GM21360 (cell line): ENCODE data around the gene FRRS1L.

Experiments
- ATAC-seq: cut with Tn5 transposase; IDR thresholded peaks from one replicate; pipeline ENCODE4 v1.9.1; 2021; ENCODE audit warnings: mild to moderate bottlenecking, moderate library complexity; ENCODE audit not compliant: unreplicated experiment

The FRRS1L gene, protein sequence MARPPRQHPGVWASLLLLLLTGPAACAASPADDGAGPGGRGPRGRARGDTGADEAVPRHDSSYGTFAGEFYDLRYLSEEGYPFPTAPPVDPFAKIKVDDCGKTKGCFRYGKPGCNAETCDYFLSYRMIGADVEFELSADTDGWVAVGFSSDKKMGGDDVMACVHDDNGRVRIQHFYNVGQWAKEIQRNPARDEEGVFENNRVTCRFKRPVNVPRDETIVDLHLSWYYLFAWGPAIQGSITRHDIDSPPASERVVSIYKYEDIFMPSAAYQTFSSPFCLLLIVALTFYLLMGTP

DNA sequence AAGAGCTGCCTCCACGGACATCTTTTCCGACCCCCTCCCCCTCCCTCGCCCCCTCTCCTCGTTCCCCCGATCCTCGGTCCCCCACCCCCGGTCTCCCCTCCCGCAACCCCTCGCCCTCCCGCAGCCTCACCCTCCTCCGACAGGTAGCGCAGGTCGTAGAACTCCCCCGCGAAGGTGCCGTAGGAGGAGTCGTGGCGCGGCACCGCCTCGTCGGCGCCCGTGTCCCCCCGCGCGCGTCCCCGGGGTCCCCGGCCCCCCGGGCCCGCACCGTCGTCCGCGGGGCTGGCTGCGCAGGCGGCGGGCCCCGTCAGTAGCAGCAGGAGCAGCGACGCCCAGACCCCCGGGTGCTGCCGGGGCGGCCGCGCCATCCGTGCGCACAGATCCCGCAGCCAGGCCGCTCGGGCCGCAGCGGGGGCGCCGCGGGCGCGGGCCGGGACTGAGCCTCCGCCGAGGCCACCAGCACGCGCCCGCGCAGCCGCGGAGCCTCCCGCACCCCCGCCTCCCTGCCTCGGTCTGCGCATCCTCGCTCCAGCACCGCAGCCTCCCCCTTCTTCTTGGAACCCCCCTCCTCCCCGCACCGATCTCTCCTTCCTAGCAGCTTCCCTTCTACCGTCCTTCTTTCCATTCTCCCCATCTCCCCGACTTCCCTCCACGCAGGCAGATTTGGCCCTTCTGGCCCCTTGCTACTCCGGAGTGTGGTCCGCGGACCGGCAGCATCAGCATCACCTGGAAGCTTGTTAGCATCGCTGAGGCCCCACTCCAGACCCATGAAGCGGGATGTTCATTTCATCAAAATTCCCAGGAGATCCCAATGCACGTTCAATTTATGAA is at the start of gene FRRS1L:
FRRS1L (minus strand) TSS at position 479 of the 831 bp plus-strand sequence; CDS start at position 368, 111 bp downstream.
- ATAC-seq = no peak

GRCh38 chr9:109214414-109214813 is 47.4 kb upstream of the FRRS1L start:
- no peak for ATAC-seq

- no peak for ATAC-seq
These were observed 46.5 kb upstream of the FRRS1L start for GRCh38 chr9:109213285-109214121.

DNA sequence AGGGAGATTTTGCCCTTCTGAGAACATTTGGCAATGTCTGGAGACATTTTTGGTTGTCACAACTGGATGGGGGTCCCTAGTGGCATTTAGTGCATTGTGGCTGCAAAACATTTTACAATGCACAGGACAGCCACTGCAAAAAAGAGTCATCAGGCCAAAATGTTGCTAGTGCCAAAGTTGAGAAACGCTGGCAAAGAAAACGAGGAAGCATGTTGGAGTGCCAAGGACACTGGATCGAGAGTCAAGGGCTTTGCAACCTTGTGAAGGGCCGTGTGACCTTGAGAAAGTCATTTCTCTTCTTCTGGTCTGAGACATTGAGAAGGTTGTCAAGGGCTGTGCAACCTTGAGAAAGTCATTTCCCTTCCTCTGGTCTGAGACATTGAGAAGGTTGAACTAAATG is 45.7 kb upstream of the FRRS1L start:
- no peak for ATAC-seq

- no peak for ATAC-seq
These were observed 39.6 kb upstream of the FRRS1L start for GRCh38 chr9:109206670-109207069.

DNA sequence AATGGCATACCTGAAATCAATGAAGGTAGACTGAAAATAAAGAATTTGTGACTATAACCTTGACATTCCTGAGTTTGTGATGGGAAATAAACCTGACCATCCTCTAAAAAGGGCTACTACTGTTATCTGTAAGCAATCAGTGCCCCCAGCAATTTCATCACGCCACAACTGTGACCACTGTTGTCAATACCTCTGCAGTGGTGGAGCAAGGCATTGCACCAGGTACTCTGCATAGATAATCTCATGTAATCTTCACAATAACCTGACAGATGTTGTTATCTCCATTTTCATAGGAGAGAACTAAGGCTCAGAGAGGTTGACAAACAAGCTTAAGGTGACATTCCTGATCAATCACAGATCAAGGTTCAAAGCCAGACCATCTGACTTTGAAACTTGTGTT is 38.5 kb upstream of the FRRS1L start:
- no peak for ATAC-seq

DNA sequence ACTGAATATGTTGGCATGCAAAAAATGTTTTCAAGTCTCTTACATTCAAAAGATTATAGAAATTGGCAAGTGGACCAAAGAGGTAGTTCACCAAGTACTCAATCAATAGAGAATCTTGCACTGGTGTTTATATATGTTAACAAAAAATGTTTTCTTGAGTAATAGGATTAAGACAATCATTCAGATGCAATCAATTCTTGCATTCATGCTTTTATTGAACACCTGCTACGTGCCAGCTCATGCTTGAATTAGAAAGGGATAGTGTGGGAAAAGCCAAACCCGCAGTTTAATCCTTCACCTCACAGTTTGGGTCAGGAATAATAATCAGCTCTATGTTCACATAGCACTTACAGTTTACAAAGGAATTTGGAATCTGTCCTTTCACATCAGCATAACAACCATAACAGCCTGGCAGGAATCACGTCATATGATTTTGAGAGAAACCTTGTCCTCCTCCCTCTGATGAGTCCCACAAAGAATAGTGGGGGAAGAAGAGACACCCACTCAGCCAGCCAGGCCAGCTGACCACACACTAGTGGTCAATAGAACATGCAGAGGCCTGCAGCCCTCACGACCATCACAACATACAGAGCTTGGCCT is 36.8 kb upstream of the FRRS1L start:
- ATAC-seq = no peak

GRCh38 chr9:109199676-109200075 is 32.6 kb upstream of the FRRS1L start:
- ATAC-seq = no peak

DNA sequence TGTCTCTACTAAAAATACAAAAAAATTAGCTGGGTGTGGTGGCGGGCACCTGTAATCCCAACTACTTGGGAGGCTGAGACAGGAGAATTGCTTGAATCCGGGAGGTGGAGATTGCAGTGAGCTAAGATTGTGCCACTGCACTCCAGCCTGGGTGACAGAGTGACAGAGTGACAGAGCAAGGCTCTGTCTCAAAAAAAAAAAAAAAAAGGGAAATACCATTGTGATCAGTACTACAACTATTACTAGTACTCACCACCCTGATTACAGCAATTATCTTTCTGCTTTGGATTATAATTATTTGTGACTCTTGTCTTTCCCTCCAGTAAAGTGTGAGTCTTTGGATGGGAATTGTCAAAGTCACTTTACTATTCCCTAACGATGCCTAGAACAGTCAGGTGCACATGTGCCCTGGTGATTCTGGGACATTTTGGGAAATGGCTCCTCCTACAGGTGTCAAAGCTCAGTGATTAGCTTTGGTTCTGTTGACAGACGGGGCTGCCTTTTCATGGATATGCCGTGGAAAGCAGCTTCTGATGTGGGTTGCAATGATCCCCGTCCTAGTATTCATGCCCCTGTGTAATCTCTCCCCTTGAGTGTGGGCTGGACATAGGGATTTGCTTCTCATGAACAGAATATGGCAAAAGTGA is 31.8 kb upstream of the FRRS1L start:
- no peak for ATAC-seq

DNA sequence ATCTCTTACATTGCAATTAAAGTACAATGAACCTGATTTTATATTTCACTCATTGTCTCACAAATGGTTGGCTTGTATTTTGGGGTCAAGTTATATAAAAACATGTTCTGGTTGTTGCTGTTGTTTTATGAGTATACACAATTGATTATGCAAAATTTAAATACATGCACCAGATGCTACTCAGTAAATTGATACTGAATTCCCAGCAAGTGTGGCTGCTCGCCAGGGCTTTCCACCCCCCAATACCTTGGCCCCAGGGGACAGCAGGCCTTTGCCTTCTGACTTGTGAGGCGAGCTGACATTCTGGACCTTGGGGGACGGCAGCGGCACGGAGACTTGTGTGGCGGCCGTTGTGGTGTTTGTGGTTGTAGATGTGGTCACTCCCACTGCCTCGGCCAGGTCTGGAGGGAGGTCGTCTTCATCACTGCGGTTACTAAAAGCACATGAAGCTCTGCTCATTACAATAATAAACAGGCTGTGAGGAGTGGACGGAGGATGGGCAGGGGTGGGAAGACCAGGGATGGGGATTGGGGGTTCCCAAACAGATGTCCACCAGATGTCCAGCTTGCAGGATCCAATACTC is 27.0 kb upstream of the FRRS1L start:
- ATAC-seq = no peak

DNA sequence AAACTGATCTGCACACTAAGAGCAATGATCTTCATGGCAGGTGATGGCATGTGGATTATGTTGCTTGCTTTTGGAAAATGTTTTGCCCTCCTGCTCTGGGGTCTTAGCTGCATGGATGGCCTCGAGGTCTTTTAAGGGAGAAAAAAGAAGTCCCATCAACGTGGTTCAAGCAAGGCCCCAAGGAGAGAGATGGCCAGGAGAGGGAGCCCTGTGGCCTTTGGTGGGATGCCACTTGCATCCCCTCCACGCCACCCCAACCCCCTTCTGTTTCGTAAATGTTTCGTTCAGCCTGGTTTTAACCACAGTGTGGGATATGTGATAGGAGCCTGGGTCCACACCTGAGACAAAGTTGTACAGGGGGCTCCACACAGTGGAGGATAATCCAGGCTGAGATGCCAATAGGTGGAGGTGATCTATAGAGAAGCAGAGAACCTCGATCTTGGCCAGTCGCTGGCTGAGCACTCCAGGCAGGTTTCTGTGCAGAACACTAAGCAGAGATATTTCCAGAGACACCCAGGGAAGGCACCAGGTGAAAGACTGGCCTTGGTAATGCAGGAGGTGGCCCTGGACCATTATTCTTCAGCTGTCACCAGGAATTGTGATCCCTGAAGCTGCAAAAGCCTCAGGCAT is 25.8 kb upstream of the FRRS1L start:
- ATAC-seq = no peak

GRCh38 chr9:109191746-109192145 is 24.7 kb upstream of the FRRS1L start:
- ATAC-seq = no peak

GRCh38 chr9:109190151-109190550 is 23.1 kb upstream of the FRRS1L start:
- no peak for ATAC-seq

- no peak for ATAC-seq
These were observed 19.9 kb upstream of the FRRS1L start for GRCh38 chr9:109186857-109187520.

GRCh38 chr9:109182940-109183798 is 16.1 kb upstream of the FRRS1L start:
- ATAC-seq = peak; percentile 49

GRCh38 chr9:109182550-109182939 is 15.5 kb upstream of the FRRS1L start:
- ATAC-seq = no peak

DNA sequence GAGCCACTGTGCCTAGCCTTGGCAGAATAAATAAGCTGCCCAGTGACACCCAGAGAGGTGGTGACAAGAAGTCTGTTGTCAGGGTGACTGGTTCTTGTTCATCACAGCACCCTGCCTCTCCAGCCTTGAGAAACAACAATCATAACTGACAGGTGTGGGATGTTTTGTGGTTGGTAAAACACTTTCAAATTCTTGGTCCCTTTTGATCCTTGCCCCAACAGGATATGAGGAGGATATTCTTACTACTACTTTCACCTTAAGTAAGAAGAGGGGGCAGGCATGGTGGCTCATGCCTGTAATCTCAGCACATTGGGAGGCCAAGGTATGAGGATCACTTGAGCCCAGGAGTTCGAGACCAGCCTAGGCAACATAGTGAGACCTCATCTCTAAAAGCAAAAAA is 14.2 kb upstream of the FRRS1L start:
- ATAC-seq = peak; percentile 89
